ENCODE data around the gene SLC41A3.
"Not testable (repeated sequence)": the region's sequence is repeated elsewhere in the genome, so short reads cannot be mapped to it uniquely, and the experiment has no call there.

The SLC41A3 gene

GRCh38 chr3:126023390-126023789 is 60.5 kb downstream of the SLC41A3 start:
- DNase-seq: no peak

GRCh38 chr3:126022741-126023359 is 61.1 kb downstream of the SLC41A3 start:
- DNase-seq: no peak

GRCh38 chr3:126021702-126022101 is 62.2 kb downstream of the SLC41A3 start:
- no peak for DNase-seq

GRCh38 chr3:126021224-126021623 is 62.7 kb downstream of the SLC41A3 start:
- no peak for DNase-seq

GRCh38 chr3:126019683-126020082 is 64.2 kb downstream of the SLC41A3 start:
- DNase-seq: no peak

- no peak for DNase-seq
Measured at GRCh38 chr3:126018995-126019394, 64.9 kb downstream of the SLC41A3 start.

- no peak for DNase-seq
Measured at GRCh38 chr3:126018545-126018944, 65.4 kb downstream of the SLC41A3 start.

- DNase-seq: no peak
Measured at GRCh38 chr3:126017362-126017761, 66.6 kb downstream of the SLC41A3 start.

- DNase-seq: no peak
Measured at GRCh38 chr3:126016616-126017015, 67.3 kb downstream of the SLC41A3 start.

GRCh38 chr3:126015075-126015474 is 68.8 kb downstream of the SLC41A3 start:
- DNase-seq: no peak

GRCh38 chr3:126014252-126014651 is 69.7 kb downstream of the SLC41A3 start:
- DNase-seq: no peak

GRCh38 chr3:126013751-126014156 is 70.2 kb downstream of the SLC41A3 start:
- no peak for DNase-seq

GRCh38 chr3:126009181-126009580 is 74.7 kb downstream of the SLC41A3 start:
- no peak for DNase-seq

- DNase-seq: no peak
Measured at GRCh38 chr3:126008219-126008618, 75.7 kb downstream of the SLC41A3 start.

GRCh38 chr3:126005951-126006350 is 78.0 kb downstream of the SLC41A3 start:
- no peak for DNase-seq

GRCh38 chr3:126004692-126005091 is 79.2 kb downstream of the SLC41A3 start:
- no peak for DNase-seq

GRCh38 chr3:126004217-126004616 is 79.7 kb downstream of the SLC41A3 start:
- no peak for DNase-seq

GRCh38 chr3:126003447-126004190 is 80.3 kb downstream of the SLC41A3 start:
- DNase-seq: no peak

- DNase-seq: no peak
Measured at GRCh38 chr3:126002189-126002588, 81.7 kb downstream of the SLC41A3 start.

GRCh38 chr3:125996751-125997150 is 87.2 kb downstream of the SLC41A3 start:
- DNase-seq: not testable (repeated sequence)

- peak; percentile 82 for DNase-seq
Measured at GRCh38 chr3:125990253-125990970, 93.5 kb downstream of the SLC41A3 start.

- DNase-seq: not testable (repeated sequence)
Measured at GRCh38 chr3:125984951-125985350, 99.0 kb downstream of the SLC41A3 start.

- DNase-seq: not testable (repeated sequence)
Measured at GRCh38 chr3:125977104-125977503, 106.8 kb downstream of the SLC41A3 start.

- not testable (repeated sequence) for DNase-seq
Measured at GRCh38 chr3:125976003-125976390, 107.9 kb downstream of the SLC41A3 start.

Data from CD4-positive, alpha-beta T cell treated with Interleukin-6 for 4 hours (primary cell).